ENCODE measurements around the gene SPTLC3.

Gene SPTLC3

GRCh38 chr20:13008761-13009681 is at the start of gene SPTLC3:
Gene SPTLC3 (plus strand): TSS chr20:13008972. CDS start chr20:13009268, 296 bp downstream.
- Histone ChIP-seq H3K27me3 (peaks cover 5% of the 10 kb centered on the region), H3K36me3 (no peaks in the 10 kb centered on the region), H3K27ac (no peak within 1 kb of the TSS), H3K4me1 (ENCODE audit: control insufficient read depth in 1 of 2, insufficient read depth in 1 of 2, low read depth in 1 of 2, low read length in 1 of 2) (no peaks in the 10 kb centered on the region), H3K4me3 (ENCODE audit: low read depth in 1 of 2, low read length in 1 of 2) (no peak within 1 kb of the TSS), H3K9me3 (no peaks in the 10 kb centered on the region)
- TF ChIP-seq CTCF (IDR thresholded peaks at IDR 0.05), result no peak

- no peaks in the 10 kb centered on the region for H3K9me3 ChIP-seq
- H3K27ac ChIP-seq, result no peak overlapping the region
- no peaks in the 10 kb centered on the region for H3K27me3 ChIP-seq
- H3K36me3 ChIP-seq, result no peaks in the 10 kb centered on the region
- TF ChIP-seq CTCF (IDR thresholded peaks at IDR 0.05), result no peak
- H3K4me3 ChIP-seq (ENCODE audit: low read depth in 1 of 2, low read length in 1 of 2), result no peak overlapping the region
- no peaks in the 10 kb centered on the region for H3K4me1 ChIP-seq (ENCODE audit: control insufficient read depth in 1 of 2, insufficient read depth in 1 of 2, low read depth in 1 of 2, low read length in 1 of 2)
Observed at GRCh38 chr20:12961725-12962124, 47.0 kb upstream of the SPTLC3 start.

GRCh38 chr20:12962895-12963294 is 45.9 kb upstream of the SPTLC3 start:
- H3K27me3 ChIP-seq, result no peaks in the 10 kb centered on the region
- no peak for TF ChIP-seq CTCF (IDR thresholded peaks at IDR 0.05)
- H3K4me3 ChIP-seq (ENCODE audit: low read depth in 1 of 2, low read length in 1 of 2), result no peak overlapping the region
- no peaks in the 10 kb centered on the region for H3K4me1 ChIP-seq (ENCODE audit: control insufficient read depth in 1 of 2, insufficient read depth in 1 of 2, low read depth in 1 of 2, low read length in 1 of 2)
- no peak overlapping the region for H3K27ac ChIP-seq
- no peaks in the 10 kb centered on the region for H3K9me3 ChIP-seq
- no peaks in the 10 kb centered on the region for H3K36me3 ChIP-seq

- Histone ChIP-seq H3K27ac (no peak overlapping the region), H3K27me3 (no peaks in the 10 kb centered on the region), H3K36me3 (no peaks in the 10 kb centered on the region), H3K4me3 (ENCODE audit: low read depth in 1 of 2, low read length in 1 of 2) (no peak overlapping the region), H3K4me1 (ENCODE audit: control insufficient read depth in 1 of 2, insufficient read depth in 1 of 2, low read depth in 1 of 2, low read length in 1 of 2) (no peaks in the 10 kb centered on the region), H3K9me3 (no peaks in the 10 kb centered on the region)
- no peak for TF ChIP-seq CTCF (IDR thresholded peaks at IDR 0.05)
Observed at GRCh38 chr20:12963416-12963815, 45.4 kb upstream of the SPTLC3 start.

GRCh38 chr20:12965212-12965869 is 43.4 kb upstream of the SPTLC3 start:
- Histone ChIP-seq H3K27ac (no peak overlapping the region), H3K4me1 (ENCODE audit: control insufficient read depth in 1 of 2, insufficient read depth in 1 of 2, low read depth in 1 of 2, low read length in 1 of 2) (no peaks in the 10 kb centered on the region), H3K4me3 (ENCODE audit: low read depth in 1 of 2, low read length in 1 of 2) (no peak overlapping the region), H3K27me3 (no peaks in the 10 kb centered on the region), H3K36me3 (no peaks in the 10 kb centered on the region), H3K9me3 (no peaks in the 10 kb centered on the region)
- no peak for TF ChIP-seq CTCF (IDR thresholded peaks at IDR 0.05)

Data from neutrophil (primary cell).